Hematopoietic multipotent progenitor cell (in vitro differentiated cells): ENCODE measurements around the gene SPINT2. TPM values are rescaled to one million over a fixed set of nuclear protein-coding genes. Genes with fewer than 3 reads are reported as not detected.

Experiments
- DNase-seq, 3 donors: peaks; one replicate each; pipeline ENCODE4 v3.0.0-alpha.2; 2011 to 2015; ENCODE audit warnings: low read depth in 2 of 3, low spot score in 2 of 3
- total RNA-seq: library from RNA; depleted of rRNA; stranded (reverse); fragments of >200 nt; gene quantifications from one replicate; pipeline ENCODE4 v1.2.3, GENCODE V29; 2012

The SPINT2 gene
- total RNA-seq, 1 donor: 249 TPM

- DNase-seq: no peak
Measured at GRCh38 chr19:38266981-38267597, 2.7 kb downstream of the SPINT2 start.

GRCh38 chr19:38267761-38268483, 3.5 kb downstream of the SPINT2 start:
- no peak for DNase-seq

GRCh38 chr19:38268539-38268938, 4.2 kb downstream of the SPINT2 start:
- DNase-seq: peak in 1 of 3 donors; percentile 47

GRCh38 chr19:38270587-38271167, 6.3 kb downstream of the SPINT2 start:
- DNase-seq: no peak

- no peak for DNase-seq
Measured at GRCh38 chr19:38273499-38273898, 9.1 kb downstream of the SPINT2 start.

GRCh38 chr19:38274739-38275138, 10.4 kb downstream of the SPINT2 start:
- DNase-seq: no peak

- no peak for DNase-seq
Measured at GRCh38 chr19:38276942-38277517, 12.7 kb downstream of the SPINT2 start.

GRCh38 chr19:38277549-38277948, 13.2 kb downstream of the SPINT2 start:
- no peak for DNase-seq

GRCh38 chr19:38277969-38278680, 13.8 kb downstream of the SPINT2 start:
- no peak for DNase-seq

- DNase-seq: no peak
Measured at GRCh38 chr19:38278751-38279150, 14.4 kb downstream of the SPINT2 start.

- no peak for DNase-seq
Measured at GRCh38 chr19:38280030-38280921, 15.9 kb downstream of the SPINT2 start.

- DNase-seq: no peak
Measured at GRCh38 chr19:38281811-38282566, 17.6 kb downstream of the SPINT2 start.

GRCh38 chr19:38283271-38283670, 18.9 kb downstream of the SPINT2 start:
- no peak for DNase-seq

- peak in 1 of 3 donors; percentile 48 for DNase-seq
Measured at GRCh38 chr19:38284422-38284821, 20.0 kb downstream of the SPINT2 start.

- DNase-seq: no peak
Measured at GRCh38 chr19:38285567-38285966, 21.2 kb downstream of the SPINT2 start.

GRCh38 chr19:38287604-38288003, 23.2 kb downstream of the SPINT2 start:
- peak in 1 of 3 donors; percentile 70 for DNase-seq

- DNase-seq: no peak
Measured at GRCh38 chr19:38288123-38288855, 23.9 kb downstream of the SPINT2 start.

- DNase-seq: no peak
Measured at GRCh38 chr19:38289955-38290354, 25.6 kb downstream of the SPINT2 start.
